HL-60 (cell line): Measurements from ENCODE around the gene FRMPD4.
"Not testable (repeated sequence)": the region's sequence is repeated elsewhere in the genome, so short reads cannot be mapped to it uniquely, and the experiment has no call there.

Experiments used
- POLR2AphosphoS5 ChIP-seq: IDR thresholded peaks from 2 replicates; pipeline ENCODE4 v1.6.1; 2012; ENCODE audit warnings: low read depth
- SPI1 ChIP-seq: IDR thresholded peaks from 2 replicates; pipeline ENCODE4 v1.6.1; 2012; ENCODE audit warnings: low read depth, mild to moderate bottlenecking, borderline replicate concordance
- TF ChIP-seq, protein P1 (sequence below): IDR thresholded peaks from one replicate; pipeline ENCODE4 v1.5.1; 2011; ENCODE audit warnings: low read length, control low read depth, inconsistent platforms; ENCODE audit not compliant: insufficient read depth
- TF ChIP-seq, protein P2 (sequence below): IDR thresholded peaks from 2 replicates; pipeline ENCODE4 v1.6.1; 2012; ENCODE audit warnings: low read depth; ENCODE audit not compliant: insufficient replicate concordance

DNA sequence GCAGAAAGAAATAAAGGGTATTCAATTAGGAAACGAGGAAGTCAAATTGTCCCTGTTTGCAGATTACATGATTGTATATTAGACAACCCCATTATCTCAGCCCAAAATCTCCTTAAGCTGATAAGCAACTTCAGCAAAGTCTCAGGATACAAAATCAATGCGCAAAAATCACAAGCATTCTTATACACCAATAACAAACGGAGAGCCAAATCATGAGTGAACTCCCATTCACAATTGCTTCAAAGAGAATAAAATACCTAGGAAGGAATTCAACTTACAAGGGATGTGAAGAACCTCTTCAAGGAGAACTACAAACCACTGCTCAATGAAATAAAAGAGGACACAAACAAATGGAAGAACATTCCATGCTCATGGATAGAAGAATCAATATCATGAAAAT, 404.0 kb downstream of the FRMPD4 start:
- TF ChIP-seq, protein P1, sequence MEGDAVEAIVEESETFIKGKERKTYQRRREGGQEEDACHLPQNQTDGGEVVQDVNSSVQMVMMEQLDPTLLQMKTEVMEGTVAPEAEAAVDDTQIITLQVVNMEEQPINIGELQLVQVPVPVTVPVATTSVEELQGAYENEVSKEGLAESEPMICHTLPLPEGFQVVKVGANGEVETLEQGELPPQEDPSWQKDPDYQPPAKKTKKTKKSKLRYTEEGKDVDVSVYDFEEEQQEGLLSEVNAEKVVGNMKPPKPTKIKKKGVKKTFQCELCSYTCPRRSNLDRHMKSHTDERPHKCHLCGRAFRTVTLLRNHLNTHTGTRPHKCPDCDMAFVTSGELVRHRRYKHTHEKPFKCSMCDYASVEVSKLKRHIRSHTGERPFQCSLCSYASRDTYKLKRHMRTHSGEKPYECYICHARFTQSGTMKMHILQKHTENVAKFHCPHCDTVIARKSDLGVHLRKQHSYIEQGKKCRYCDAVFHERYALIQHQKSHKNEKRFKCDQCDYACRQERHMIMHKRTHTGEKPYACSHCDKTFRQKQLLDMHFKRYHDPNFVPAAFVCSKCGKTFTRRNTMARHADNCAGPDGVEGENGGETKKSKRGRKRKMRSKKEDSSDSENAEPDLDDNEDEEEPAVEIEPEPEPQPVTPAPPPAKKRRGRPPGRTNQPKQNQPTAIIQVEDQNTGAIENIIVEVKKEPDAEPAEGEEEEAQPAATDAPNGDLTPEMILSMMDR, result not testable (repeated sequence)
- not testable (repeated sequence) for TF ChIP-seq SPI1, POLR2AphosphoS5
- TF ChIP-seq, protein P2, sequence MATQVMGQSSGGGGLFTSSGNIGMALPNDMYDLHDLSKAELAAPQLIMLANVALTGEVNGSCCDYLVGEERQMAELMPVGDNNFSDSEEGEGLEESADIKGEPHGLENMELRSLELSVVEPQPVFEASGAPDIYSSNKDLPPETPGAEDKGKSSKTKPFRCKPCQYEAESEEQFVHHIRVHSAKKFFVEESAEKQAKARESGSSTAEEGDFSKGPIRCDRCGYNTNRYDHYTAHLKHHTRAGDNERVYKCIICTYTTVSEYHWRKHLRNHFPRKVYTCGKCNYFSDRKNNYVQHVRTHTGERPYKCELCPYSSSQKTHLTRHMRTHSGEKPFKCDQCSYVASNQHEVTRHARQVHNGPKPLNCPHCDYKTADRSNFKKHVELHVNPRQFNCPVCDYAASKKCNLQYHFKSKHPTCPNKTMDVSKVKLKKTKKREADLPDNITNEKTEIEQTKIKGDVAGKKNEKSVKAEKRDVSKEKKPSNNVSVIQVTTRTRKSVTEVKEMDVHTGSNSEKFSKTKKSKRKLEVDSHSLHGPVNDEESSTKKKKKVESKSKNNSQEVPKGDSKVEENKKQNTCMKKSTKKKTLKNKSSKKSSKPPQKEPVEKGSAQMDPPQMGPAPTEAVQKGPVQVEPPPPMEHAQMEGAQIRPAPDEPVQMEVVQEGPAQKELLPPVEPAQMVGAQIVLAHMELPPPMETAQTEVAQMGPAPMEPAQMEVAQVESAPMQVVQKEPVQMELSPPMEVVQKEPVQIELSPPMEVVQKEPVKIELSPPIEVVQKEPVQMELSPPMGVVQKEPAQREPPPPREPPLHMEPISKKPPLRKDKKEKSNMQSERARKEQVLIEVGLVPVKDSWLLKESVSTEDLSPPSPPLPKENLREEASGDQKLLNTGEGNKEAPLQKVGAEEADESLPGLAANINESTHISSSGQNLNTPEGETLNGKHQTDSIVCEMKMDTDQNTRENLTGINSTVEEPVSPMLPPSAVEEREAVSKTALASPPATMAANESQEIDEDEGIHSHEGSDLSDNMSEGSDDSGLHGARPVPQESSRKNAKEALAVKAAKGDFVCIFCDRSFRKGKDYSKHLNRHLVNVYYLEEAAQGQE, result not testable (repeated sequence)
